ENCODE data around the gene TBC1D12. TPM values are rescaled to one million over a fixed set of nuclear protein-coding genes. Genes with fewer than 3 reads are reported as not detected.

Gene TBC1D12
- total RNA-seq, 2 donors from 2014 or later, result 13.8 to 22.3 TPM

DNA sequence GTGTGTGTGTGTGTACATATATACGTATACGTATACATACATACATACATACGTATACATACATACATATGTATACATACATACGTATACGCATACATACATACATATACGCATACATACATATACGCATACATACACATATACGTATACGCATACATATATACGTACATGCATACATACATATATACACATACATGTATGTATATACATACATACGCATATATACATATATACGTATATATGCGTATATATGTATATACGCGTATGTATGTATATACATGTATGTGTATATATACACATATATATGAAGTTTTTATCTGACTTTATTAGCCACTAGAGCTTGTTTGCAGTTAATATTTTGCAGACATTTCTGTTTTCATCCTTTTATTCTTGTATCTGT, 63.3 kb downstream of the TBC1D12 start:
- Histone ChIP-seq H3K27me3 (replicated peaks; ENCODE audit: insufficient read depth) (no peaks in the 10 kb centered on the region), H3K4me3 (no peak overlapping the region), H3K36me3 (no peaks in the 10 kb centered on the region), H3K27ac (no peak overlapping the region), H3K4me1 (replicated peaks) (no peaks in the 10 kb centered on the region), H3K9me3 (no peaks in the 10 kb centered on the region)
- WGBS, result 95% methylated on average over 15 of the region's 15 CpGs
- TF ChIP-seq POLR2AphosphoS5 (IDR thresholded peaks at IDR 0.05), result no peak
- TF ChIP-seq POLR2A (IDR thresholded peaks at IDR 0.05), result no peak
- TF ChIP-seq, protein P1, sequence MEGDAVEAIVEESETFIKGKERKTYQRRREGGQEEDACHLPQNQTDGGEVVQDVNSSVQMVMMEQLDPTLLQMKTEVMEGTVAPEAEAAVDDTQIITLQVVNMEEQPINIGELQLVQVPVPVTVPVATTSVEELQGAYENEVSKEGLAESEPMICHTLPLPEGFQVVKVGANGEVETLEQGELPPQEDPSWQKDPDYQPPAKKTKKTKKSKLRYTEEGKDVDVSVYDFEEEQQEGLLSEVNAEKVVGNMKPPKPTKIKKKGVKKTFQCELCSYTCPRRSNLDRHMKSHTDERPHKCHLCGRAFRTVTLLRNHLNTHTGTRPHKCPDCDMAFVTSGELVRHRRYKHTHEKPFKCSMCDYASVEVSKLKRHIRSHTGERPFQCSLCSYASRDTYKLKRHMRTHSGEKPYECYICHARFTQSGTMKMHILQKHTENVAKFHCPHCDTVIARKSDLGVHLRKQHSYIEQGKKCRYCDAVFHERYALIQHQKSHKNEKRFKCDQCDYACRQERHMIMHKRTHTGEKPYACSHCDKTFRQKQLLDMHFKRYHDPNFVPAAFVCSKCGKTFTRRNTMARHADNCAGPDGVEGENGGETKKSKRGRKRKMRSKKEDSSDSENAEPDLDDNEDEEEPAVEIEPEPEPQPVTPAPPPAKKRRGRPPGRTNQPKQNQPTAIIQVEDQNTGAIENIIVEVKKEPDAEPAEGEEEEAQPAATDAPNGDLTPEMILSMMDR (IDR thresholded peaks at IDR 0.05), result no peak
- intact Hi-C loops (cut with DNase I), result no loop called here
- DNase-seq (ENCODE audit: low spot score), result no peak

DNA sequence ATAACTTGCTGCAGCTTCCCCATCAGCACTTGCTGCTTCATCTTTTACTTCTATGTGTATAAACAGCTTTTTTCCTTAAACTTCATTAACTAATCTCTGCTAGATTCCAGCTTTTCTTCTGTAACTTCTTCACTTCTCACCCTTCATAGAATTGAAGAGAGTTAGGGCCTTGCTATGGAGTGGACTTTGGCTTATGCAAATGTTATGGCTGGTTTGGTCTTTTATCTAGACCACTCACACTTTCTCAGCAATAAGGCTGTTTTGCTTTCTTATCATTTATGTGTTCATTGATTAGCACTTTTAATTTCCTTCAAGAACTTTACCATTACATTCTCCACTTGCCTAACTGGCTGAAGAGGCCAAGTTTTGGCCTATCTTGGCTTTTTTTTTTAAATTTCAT, 79.1 kb downstream of the TBC1D12 start:
- DNase-seq (ENCODE audit: low spot score), result no peak
- TF ChIP-seq POLR2A (IDR thresholded peaks at IDR 0.05), result no peak
- TF ChIP-seq, protein P1 (IDR thresholded peaks at IDR 0.05), result no peak
- TF ChIP-seq POLR2AphosphoS5 (IDR thresholded peaks at IDR 0.05), result no peak
- no peak overlapping the region for H3K27ac ChIP-seq
- intact Hi-C loops (cut with DNase I), result no loop called here
- no peaks in the 10 kb centered on the region for H3K36me3 ChIP-seq
- no peak overlapping the region for H3K4me3 ChIP-seq
- H3K9me3 ChIP-seq, result no peaks in the 10 kb centered on the region
- no peaks in the 10 kb centered on the region for H3K4me1 ChIP-seq (replicated peaks)
- H3K27me3 ChIP-seq (replicated peaks; ENCODE audit: insufficient read depth), result no peaks in the 10 kb centered on the region

DNA sequence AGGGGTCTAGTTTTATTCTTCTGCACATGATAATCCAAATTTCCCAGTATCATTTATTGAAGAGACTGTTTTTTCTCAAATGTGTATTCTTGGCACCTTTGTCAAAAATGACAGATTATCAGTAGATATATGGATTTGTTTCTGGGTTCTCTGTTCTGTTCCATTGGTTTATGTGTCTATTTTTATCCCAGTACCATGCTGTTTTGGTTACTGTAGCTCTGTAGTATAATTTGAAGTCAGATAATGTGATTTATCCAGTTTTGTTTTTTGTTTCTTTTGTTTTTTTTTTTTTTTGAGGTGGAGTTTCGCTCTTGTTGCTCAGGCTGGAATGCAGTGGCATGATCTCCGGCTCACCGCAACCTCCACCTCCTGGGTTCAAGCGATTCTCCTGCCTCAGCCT, 81.6 kb downstream of the TBC1D12 start:
- WGBS, result 98% methylated on average over 4 of the region's 4 CpGs
- Histone ChIP-seq H3K4me1 (replicated peaks) (no peaks in the 10 kb centered on the region), H3K27me3 (replicated peaks; ENCODE audit: insufficient read depth) (no peaks in the 10 kb centered on the region), H3K9me3 (no peaks in the 10 kb centered on the region), H3K4me3 (no peak overlapping the region), H3K36me3 (no peaks in the 10 kb centered on the region), H3K27ac (no peak overlapping the region)
- no peak for DNase-seq (ENCODE audit: low spot score)
- intact Hi-C loops (cut with DNase I), result no loop called here
- TF ChIP-seq POLR2AphosphoS5 (IDR thresholded peaks at IDR 0.05), result no peak
- TF ChIP-seq, protein P1 (IDR thresholded peaks at IDR 0.05), result no peak
- no peak for TF ChIP-seq POLR2A (IDR thresholded peaks at IDR 0.05)

DNA sequence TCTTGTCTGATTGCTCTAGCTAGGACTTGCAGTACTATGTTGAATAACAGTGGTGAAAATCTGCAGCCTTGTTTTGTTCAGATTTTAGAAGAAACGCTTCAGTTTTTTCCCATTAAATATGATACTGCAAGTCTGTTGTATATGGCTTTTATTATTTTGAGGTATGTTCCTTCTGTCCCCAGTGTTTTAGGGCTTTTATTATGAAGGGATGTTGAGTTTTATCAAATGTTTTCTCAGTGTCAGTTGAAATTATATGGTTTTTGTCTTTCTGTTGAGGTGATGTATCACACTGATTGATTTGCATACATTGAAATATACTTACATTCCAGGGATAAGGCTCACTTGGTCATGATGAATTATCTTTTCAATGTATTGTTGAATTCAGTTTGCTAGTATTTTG, 82.8 kb downstream of the TBC1D12 start:
- Histone ChIP-seq H3K4me1 (replicated peaks) (no peaks in the 10 kb centered on the region), H3K27ac (no peak overlapping the region), H3K36me3 (no peaks in the 10 kb centered on the region), H3K4me3 (no peak overlapping the region), H3K9me3 (no peaks in the 10 kb centered on the region), H3K27me3 (replicated peaks; ENCODE audit: insufficient read depth) (no peaks in the 10 kb centered on the region)
- DNase-seq (ENCODE audit: low spot score), result no peak
- 80% methylated on average over 1 of the region's 1 CpG for WGBS
- TF ChIP-seq, protein P1 (IDR thresholded peaks at IDR 0.05), result no peak
- intact Hi-C loops (cut with DNase I), result no loop called here

DNA sequence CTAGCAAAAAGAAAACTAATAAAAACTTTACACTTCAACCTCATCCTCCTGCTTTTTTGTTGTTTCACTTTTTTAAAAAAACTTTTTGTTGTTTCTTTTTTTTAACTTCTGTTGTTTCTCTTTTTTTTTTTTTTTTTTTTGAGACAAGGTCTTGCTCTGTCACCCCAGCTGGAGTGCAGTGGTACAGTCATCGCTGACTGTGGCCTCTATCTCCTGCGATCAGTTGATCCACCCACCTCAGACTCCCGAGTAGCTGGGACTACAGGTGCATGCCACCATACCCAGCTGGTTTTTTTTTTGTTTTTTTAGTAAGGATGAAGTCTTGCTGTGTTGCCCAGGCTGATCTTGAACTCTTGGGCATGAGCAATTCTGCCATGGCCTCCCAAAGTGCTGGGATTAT, 85.2 kb downstream of the TBC1D12 start:
- intact Hi-C loops (cut with DNase I), result no loop called here
- 94% methylated on average over 3 of the region's 3 CpGs for WGBS

More for the DNA sequence above, 85.2 kb downstream of the TBC1D12 start:
- Histone ChIP-seq H3K36me3 (no peaks in the 10 kb centered on the region), H3K4me3 (no peak overlapping the region), H3K27me3 (replicated peaks; ENCODE audit: insufficient read depth) (no peaks in the 10 kb centered on the region), H3K27ac (no peak overlapping the region), H3K9me3 (no peaks in the 10 kb centered on the region), H3K4me1 (replicated peaks) (no peaks in the 10 kb centered on the region)
- no peak for TF ChIP-seq POLR2AphosphoS5 (IDR thresholded peaks at IDR 0.05)
- no peak for TF ChIP-seq POLR2A (IDR thresholded peaks at IDR 0.05)
- TF ChIP-seq, protein P1 (IDR thresholded peaks at IDR 0.05), result no peak
- no peak for DNase-seq (ENCODE audit: low spot score)

Measured in prostate gland (tissue), 2 donors.